Activated CD4-positive, alpha-beta T cell treated with anti-CD3 and anti-CD28 coated beads, Interleukin-2, amount 10 ng/mL, durations not matched to agents 24 days and 14 days (primary cell): Measurements from ENCODE around the gene SLC7A5. TPM values are rescaled to one million over a fixed set of nuclear protein-coding genes. Genes with fewer than 3 reads are reported as not detected.
"Not testable (repeated sequence)": the region's sequence is repeated elsewhere in the genome, so short reads cannot be mapped to it uniquely, and the experiment has no call there.

Source experiments
- DNase-seq: peaks from one replicate; pipeline ENCODE4 v3.0.0; 2022
- H3K27ac Mint-ChIP-seq: one replicate; pipeline ENCODE4 v1.8.0; 2022; ENCODE audit warnings: mild to moderate bottlenecking, mixed read lengths
- H3K27me3 Mint-ChIP-seq: one replicate; pipeline ENCODE4 v1.8.0; 2022; ENCODE audit warnings: mixed read lengths
- H3K36me3 Mint-ChIP-seq: one replicate; pipeline ENCODE4 v1.8.0; 2022; ENCODE audit warnings: low read depth, mild to moderate bottlenecking, mixed read lengths
- H3K4me1 Mint-ChIP-seq: one replicate; pipeline ENCODE4 v1.8.0; 2021; ENCODE audit warnings: mixed read lengths
- H3K4me3 Mint-ChIP-seq: one replicate; pipeline ENCODE4 v1.8.0; 2022; ENCODE audit warnings: mild to moderate bottlenecking, moderate library complexity, mixed read lengths
- H3K9me3 Mint-ChIP-seq: one replicate; pipeline ENCODE4 v1.8.0; 2021; ENCODE audit warnings: mixed read lengths
- intact Hi-C: fragments of 100-400 bp; cut with micrococcal nuclease; formaldehyde crosslinking; loops from one replicate; pipeline ENCODE4 v1.15.1; 2023
- total RNA-seq: library from RNA; stranded (reverse); gene quantifications from 2 replicates; pipeline ENCODE4 v1.2.3, GENCODE V29; 2022

The SLC7A5 gene
- total RNA-seq, 1 donor from 2014 or later: 408 TPM

DNA sequence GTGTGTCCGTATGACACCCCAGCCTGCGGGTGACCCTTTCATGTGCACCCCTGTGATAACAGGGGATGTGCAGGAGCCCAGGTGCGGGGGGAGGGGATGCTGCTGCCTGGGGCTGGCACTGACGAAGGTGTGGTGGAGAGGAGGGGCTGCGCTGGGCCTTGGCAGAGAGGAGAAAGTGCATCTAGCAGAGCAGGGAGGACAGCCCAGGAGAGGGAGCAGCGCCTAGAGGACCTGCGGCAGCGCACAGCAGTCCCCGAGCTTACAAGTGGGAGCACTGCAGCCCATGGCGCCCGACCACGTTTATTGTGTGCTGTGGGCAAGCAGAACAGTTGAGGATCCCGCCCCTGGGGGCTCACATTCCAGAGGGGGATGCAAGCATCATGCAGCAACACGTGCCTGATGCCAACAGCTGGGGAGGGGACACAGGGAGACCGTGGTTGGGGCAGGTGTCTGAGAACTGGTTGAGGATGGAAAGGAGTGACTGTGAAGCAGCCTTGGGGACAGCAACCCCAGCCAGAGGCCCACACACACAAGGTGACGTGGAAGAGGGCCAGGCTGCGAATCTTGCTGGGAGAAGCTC lies 10.9 kb upstream of the SLC7A5 start:
- Mint-ChIP-seq H3K27me3 (no peaks in the 10 kb centered on the region), H3K4me1 (peaks cover 34% of the 10 kb centered on the region), H3K9me3 (peaks cover 7% of the 10 kb centered on the region), H3K27ac (peak overlapping the region; percentile 4), H3K4me3 (no peak overlapping the region), H3K36me3 (peaks cover under 1% of the 10 kb centered on the region)
- DNase-seq: peak; percentile 55
- intact Hi-C loops: no loop called here

- Mint-ChIP-seq H3K4me1 (peaks cover 41% of the 10 kb centered on the region), H3K27ac (peak overlapping the region; percentile 4)
- H3K36me3 Mint-ChIP-seq, H3K4me3 Mint-ChIP-seq, H3K9me3 Mint-ChIP-seq, H3K27me3 Mint-ChIP-seq: not testable (repeated sequence)
- peak; percentile 50 for DNase-seq
- intact Hi-C loops: loop anchor here (10.0 kb wide), 1 partner anchor 495 kb away; the partner anchor contains the start of gene FBXO31
Observed at GRCh38 chr16:87879411-87880013, 10.2 kb upstream of the SLC7A5 start.

DNA sequence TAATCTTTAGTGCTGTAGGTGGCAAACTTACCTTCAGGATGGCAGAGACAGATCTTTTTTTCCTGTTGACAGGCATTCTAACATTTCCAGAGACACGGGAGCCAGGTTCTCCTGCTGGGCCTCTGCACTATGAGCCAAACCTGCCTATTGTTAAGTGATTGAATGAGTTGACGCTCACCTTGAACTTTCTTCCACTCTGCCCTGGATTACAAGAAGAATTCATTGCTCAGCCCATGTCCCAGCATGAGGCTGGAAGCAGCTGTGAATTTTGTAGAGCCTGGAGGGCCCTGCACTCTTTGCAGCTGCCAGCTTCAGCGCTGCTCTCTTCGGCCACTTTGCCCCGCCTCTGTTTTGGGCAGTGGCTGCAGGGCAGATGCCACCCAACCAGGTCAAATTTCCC lies 9.4 kb upstream of the SLC7A5 start:
- peaks cover 43% of the 10 kb centered on the region for H3K4me1 Mint-ChIP-seq
- intact Hi-C loops: loop anchor here (10.0 kb wide), 1 partner anchor 494 kb away; the partner anchor contains the start of gene FBXO31
- H3K27ac Mint-ChIP-seq: peak overlapping the region; percentile 40

DNA sequence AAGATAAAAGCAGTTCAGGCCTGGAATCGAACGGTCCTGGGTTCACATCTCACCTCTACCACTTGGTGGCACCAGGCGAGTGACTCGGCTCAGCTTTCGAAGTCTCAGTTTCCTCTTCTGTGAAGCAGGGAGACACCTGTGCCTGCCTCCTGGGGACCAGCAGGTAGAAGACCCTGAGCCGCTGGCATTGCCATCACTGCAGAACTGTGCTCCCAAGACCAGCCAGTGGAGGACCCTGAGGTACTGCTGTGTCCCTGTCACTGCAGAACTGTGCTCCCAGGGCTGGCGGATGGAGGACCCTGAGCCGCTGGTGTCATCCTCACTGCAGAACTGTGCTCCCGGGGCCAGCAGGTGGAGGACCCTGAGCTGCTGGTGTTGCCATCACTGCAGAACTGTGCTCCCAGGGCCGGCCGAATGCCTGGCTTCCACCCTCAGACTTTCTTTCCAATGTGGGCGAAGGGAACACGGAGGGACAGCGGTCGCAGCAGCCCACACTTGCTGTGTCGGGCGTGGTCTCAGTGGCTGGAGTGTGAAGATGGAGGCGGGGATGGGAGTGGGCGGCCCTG lies 8.7 kb upstream of the SLC7A5 start:
- Mint-ChIP-seq H3K36me3 (peaks cover 2% of the 10 kb centered on the region), H3K27me3 (no peaks in the 10 kb centered on the region), H3K27ac (peak overlapping the region; percentile 73), H3K4me3 (peak overlapping the region; percentile 32), H3K9me3 (peaks cover 7% of the 10 kb centered on the region), H3K4me1 (peaks cover 46% of the 10 kb centered on the region)
- peak; percentile 80 for DNase-seq
- intact Hi-C loops: loop anchor here (10.0 kb wide), 1 partner anchor 493 kb away; the partner anchor contains the start of gene FBXO31

More for the DNA sequence above, 9.4 kb upstream of the SLC7A5 start:
- peak; percentile 51 for DNase-seq
- Mint-ChIP-seq H3K36me3 (peaks cover 2% of the 10 kb centered on the region), H3K4me3 (no peak overlapping the region), H3K9me3 (peaks cover 7% of the 10 kb centered on the region), H3K27me3 (no peaks in the 10 kb centered on the region)

DNA sequence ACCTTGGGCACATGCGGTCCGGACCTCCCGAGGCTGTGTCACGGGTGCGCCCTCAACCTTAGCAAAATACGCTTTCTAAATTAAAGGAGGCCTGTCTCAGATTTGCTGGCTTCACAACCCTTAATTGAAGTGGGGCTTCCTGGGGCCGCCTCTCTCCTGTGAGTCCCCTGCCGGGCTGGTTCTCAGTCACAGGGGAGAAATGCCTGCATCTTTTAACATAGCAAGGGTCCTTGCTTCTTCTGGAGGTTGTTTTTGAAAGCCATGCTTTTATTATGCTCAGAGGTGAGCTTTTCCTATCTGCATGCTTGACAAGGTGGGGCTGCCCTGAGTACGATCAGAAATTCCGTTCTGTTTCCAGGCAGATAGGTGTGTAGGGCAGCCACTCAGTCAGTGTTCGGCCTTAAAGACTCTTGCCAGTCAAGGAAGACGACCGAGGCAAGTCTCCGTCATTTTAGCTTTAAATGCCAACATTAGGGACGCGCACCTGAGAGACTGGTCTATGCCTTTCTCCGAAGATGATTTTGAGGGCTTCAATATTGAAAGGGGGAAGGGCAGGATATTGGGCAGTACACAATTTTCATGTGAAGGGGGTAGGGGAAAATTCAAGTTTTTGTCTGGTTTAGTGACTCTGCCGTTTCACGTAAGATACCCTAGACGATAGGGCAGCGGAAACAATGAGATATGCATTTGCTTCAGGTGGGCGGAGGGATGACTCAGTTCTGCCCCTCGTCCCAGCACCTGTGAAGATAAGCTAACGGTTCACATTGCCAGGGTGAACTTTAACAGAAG lies 5.5 kb upstream of the SLC7A5 start:
- peaks cover 7% of the 10 kb centered on the region for H3K9me3 Mint-ChIP-seq
- peak overlapping the region; percentile 95 for H3K27ac Mint-ChIP-seq
- peak overlapping the region; percentile 73 for H3K4me3 Mint-ChIP-seq
- H3K4me1 Mint-ChIP-seq: peaks cover 62% of the 10 kb centered on the region
- intact Hi-C loops: loop anchor here (1.0 to 10.0 kb wide), 4 partner anchors 20 to 490 kb away; partner anchors contain the start of gene FBXO31
- no peaks in the 10 kb centered on the region for H3K27me3 Mint-ChIP-seq
- peak; percentile 89 for DNase-seq
- peaks cover 2% of the 10 kb centered on the region for H3K36me3 Mint-ChIP-seq

DNA sequence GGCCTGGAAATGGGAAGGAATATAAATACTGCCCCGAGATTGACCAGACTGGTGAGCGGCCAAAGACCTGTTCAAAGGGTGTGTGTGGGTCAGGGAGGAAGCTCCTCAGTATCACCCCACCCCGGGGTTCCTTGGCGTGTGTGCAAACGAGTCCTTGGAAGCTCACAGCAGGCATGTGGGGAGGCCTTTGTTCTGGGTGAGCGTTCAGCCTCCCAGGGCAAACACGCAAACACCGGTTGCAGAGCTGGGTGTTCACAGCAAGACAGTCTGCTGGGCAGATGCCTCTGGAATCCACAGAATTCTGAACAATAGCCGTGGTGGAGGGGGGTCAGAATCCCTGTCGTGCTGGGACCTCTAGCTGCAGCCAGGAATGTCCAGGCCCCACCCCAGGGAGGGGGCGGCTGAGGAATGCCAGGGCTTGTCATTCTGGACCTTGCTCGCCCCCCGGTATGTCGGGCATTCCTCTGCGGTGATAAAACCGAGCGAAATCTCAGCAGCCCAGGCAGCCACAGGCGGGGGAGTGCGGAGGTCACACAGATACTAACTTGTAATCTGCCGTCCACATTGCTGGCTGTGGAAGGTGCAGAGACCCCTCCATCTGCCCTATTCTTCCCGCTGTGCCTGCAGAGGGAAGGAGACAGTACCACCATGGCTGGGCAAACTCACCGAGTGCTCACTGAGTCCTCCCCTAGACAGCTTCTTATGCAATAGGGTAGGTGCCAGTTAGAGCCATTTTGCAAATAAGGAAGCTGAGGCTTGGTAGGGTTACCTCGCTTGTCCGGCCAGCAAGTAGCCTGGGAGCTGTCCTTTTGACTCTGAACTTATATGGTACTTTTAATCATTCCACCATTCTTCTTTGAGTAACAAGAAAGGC lies 1.3 kb upstream of the SLC7A5 start:
- Mint-ChIP-seq H3K27ac (peak overlapping the region; percentile 89), H3K36me3 (peaks cover 32% of the 10 kb centered on the region), H3K4me1 (peaks cover 57% of the 10 kb centered on the region), H3K4me3 (peak overlapping the region; percentile 54)
- H3K27me3 Mint-ChIP-seq, H3K9me3 Mint-ChIP-seq: not testable (repeated sequence)
- DNase-seq: peak; percentile 65
- intact Hi-C loops: loop anchor here (1.0 to 10.0 kb wide), 5 partner anchors 20 to 486 kb away; partner anchors contain the start of gene FBXO31

DNA sequence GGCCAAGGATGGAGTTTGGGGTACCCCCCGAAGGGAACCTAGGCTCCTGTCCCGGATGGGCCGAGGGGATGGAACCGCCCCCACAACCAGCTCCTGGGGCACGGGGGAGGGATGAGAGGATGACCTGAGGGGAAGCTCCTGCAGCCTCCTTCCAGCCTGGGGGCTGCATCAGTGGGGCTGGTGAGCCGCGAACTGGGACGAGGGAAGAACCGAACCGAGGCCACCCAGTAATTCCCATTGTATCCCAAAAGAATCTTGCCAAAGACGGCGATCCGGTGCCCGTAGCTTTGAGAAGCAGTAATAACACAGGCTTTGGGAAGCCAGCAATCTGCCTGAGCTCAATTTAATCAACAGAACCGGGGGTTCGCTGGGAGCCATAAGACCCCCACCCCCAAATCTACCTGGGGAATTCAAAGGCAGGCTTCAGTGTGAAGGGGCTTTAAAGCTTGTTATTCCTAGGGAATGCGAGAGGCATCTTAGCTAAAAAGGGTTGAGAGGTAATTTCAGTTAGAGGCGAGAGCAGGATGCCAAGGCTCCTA lies 641 bp upstream of the SLC7A5 start:
- not testable (repeated sequence) for H3K9me3 Mint-ChIP-seq, H3K27me3 Mint-ChIP-seq, DNase-seq
- peaks cover 53% of the 10 kb centered on the region for H3K4me1 Mint-ChIP-seq
- peaks cover 34% of the 10 kb centered on the region for H3K36me3 Mint-ChIP-seq
- peak overlapping the region; percentile 40 for H3K4me3 Mint-ChIP-seq
- intact Hi-C loops: loop anchor here (2.0 to 10.0 kb wide), 3 partner anchors 63 to 485 kb away; partner anchors contain the start of genes BANP and FBXO31
- peak overlapping the region; percentile 85 for H3K27ac Mint-ChIP-seq

DNA sequence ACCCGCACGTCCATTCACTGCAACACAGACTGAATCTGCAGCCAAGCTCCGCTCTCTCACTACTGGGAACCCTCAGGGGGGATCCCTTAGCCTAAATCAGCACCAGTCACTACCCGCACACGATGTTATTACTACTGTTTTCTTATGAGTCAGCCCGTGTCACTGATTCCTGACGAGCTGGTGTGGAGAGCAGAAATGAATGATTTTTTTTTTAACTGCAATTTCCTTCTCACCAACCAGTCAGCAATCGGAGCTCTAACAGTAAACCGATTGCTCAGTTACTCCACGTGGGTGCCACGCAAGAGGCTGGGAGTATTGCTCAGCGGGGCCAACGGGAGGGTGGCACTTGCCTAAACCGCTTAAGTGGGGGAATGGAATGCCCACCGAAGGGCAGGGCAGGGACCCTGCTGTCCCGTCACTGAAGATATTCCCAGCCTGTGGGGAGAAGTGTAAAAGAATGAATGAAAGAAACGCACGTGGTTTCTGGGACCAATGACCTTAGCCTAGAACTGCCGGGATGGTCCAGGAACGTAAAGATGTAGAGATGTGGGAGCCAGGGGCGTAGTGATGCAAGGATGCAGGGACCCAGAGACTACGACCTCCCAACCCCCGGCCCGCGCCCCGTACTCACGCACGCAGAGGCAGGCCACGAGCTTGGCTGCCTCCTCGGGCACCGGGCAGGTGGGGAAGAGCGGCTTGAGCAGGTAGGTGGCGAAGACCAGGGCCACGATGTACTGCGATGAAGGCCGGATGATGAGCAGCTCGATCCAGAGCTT lies 865 bp downstream of the SLC7A5 start:
- intact Hi-C loops: loop anchor here (2.0 kb wide), 1 partner anchor 82 kb away; the partner anchor contains the start of gene BANP
- Mint-ChIP-seq H3K27ac (peak overlapping the region; percentile 100), H3K36me3 (peaks cover 46% of the 10 kb centered on the region), H3K4me3 (peak overlapping the region; percentile 97), H3K4me1 (peaks cover 53% of the 10 kb centered on the region)
- not testable (repeated sequence) for H3K27me3 Mint-ChIP-seq, H3K9me3 Mint-ChIP-seq
- peak; percentile 90 for DNase-seq

DNA sequence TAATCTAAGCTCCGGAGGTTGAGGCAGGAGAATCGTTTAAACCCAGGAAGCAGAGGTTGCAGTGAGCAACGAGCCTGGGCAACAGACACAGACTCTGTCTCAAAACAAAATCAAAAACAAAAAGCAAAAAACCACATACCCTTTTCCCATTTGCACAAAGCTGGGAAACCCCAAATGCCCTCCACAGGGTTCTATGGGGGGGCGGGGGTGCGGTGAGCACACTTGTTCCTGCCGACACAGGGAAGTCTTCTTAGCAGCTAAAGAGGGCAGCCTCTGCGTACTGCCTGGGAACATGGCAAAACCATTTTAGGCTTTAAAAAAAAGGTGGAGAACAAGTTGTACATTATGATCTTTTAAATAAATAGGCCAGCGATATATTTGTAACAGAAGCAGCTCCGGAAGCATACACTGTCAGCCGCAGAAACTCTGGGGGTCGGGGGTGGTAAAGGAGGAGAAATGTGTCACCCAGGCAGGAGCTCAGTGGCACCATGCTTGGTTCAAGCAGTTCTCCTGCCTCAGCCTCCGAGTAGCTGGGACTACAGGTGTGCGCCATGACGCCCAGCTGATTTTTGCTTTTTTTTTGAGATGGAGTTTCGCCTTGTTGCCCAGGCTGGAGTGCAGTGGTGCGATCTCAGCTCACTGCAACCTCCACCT lies 3.3 kb downstream of the SLC7A5 start:
- Mint-ChIP-seq H3K4me3 (peak overlapping the region; percentile 97), H3K27ac (peak overlapping the region; percentile 100), H3K4me1 (peaks cover 44% of the 10 kb centered on the region), H3K36me3 (peaks cover 60% of the 10 kb centered on the region)
- DNase-seq: peak; percentile 91
- H3K9me3 Mint-ChIP-seq, intact Hi-C loops, H3K27me3 Mint-ChIP-seq: not testable (repeated sequence)

- intact Hi-C loops: no loop called here
- H3K9me3 Mint-ChIP-seq: no peaks in the 10 kb centered on the region
- H3K4me1 Mint-ChIP-seq: peaks cover 46% of the 10 kb centered on the region
- peaks cover 2% of the 10 kb centered on the region for H3K27me3 Mint-ChIP-seq
- peak overlapping the region; percentile 97 for H3K4me3 Mint-ChIP-seq
- peaks cover 72% of the 10 kb centered on the region for H3K36me3 Mint-ChIP-seq
- H3K27ac Mint-ChIP-seq: peak overlapping the region; percentile 53
- DNase-seq: no peak
Observed at GRCh38 chr16:87864331-87864989, 4.8 kb downstream of the SLC7A5 start.

GRCh38 chr16:87863327-87863635 lies 6.0 kb downstream of the SLC7A5 start:
- peaks cover 52% of the 10 kb centered on the region for H3K4me1 Mint-ChIP-seq
- H3K36me3 Mint-ChIP-seq: peaks cover 77% of the 10 kb centered on the region
- H3K27me3 Mint-ChIP-seq, H3K9me3 Mint-ChIP-seq, intact Hi-C loops, DNase-seq: not testable (repeated sequence)
- H3K27ac Mint-ChIP-seq: peak overlapping the region; percentile 37
- peak overlapping the region; percentile 97 for H3K4me3 Mint-ChIP-seq
